IMR-90 (cell line): ENCODE data around the gene ABCC10. TPM values are rescaled to one million over a fixed set of nuclear protein-coding genes. Genes with fewer than 3 reads are reported as not detected.
"Not testable (repeated sequence)": the region's sequence is repeated elsewhere in the genome, so short reads cannot be mapped to it uniquely, and the experiment has no call there.

Source experiments
- ATAC-seq: fragments of 200-7000 bp; cut with Tn5 transposase; 2 replicates; pipeline ENCODE4 v1.9.1; 2020; ENCODE audit warnings: low read depth, mild to moderate bottlenecking, moderate library complexity
- BruUV-seq: library from RNA; stranded (reverse); fragments of 400-500 nt; replicated peaks from 2 replicates; lab custom pipeline; 2021; lab: Mats Ljungman, UMichigan
- CTCF ChIA-PET: fragments of 300-600 bp; formaldehyde crosslinking; extraction: SDS; loops from one replicate; lab custom pipeline; 2021; ENCODE audit warnings: antibody characterized with exemption; lab: Yijun Ruan, JAX
- POLR2A ChIA-PET: fragments of 300-600 bp; sonication (Branson Sonifier 250); formaldehyde crosslinking; loops from one replicate; lab custom pipeline; 2022; ENCODE audit warnings: antibody characterized with exemption; ENCODE audit not compliant: unreplicated experiment; lab: Charles Lee
- DNase-seq: peaks from one replicate; pipeline ENCODE4 v3.0.0; 2013
- H2AFZ ChIP-seq: replicated peaks from 2 replicates; pipeline ENCODE3; 2013; ENCODE audit warnings: low read length, mild to moderate bottlenecking; ENCODE audit not compliant: poor library complexity
- H2AK5ac ChIP-seq: 2 replicates; pipeline ENCODE4 v1.6.1; 2013; ENCODE audit warnings: low read depth, low read length, inconsistent platforms
- H2AK9ac ChIP-seq: replicated peaks from 2 replicates; pipeline ENCODE3; 2013; ENCODE audit warnings: mild to moderate bottlenecking, low read depth, low read length, moderate library complexity; ENCODE audit not compliant: poor library complexity
- H2BK120ac ChIP-seq: 2 replicates; pipeline ENCODE4 v1.6.1; 2013; ENCODE audit warnings: low read depth, low read length, inconsistent platforms
- H2BK15ac ChIP-seq: 3 replicates; pipeline ENCODE4 v1.6.1; 2013; ENCODE audit warnings: low read depth, low read length, inconsistent platforms
- H2BK20ac ChIP-seq: 2 replicates; pipeline ENCODE4 v1.6.1; 2013; ENCODE audit warnings: low read depth, mild to moderate bottlenecking, inconsistent platforms, low read length, moderate library complexity
- H2BK5ac ChIP-seq: 2 replicates; pipeline ENCODE4 v1.6.1; 2013; ENCODE audit warnings: mild to moderate bottlenecking, low read depth, low read length, inconsistent platforms; ENCODE audit not compliant: poor library complexity, severe bottlenecking
- H3K14ac ChIP-seq: replicated peaks from 2 replicates; pipeline ENCODE4 v1.6.1; 2013; ENCODE audit warnings: low read depth, low read length, inconsistent platforms
- H3K18ac ChIP-seq: 2 replicates; pipeline ENCODE4 v1.6.1; 2013; ENCODE audit warnings: low read depth, low read length, control low read depth
- H3K23ac ChIP-seq: 2 replicates; pipeline ENCODE4 v1.6.1; 2013; ENCODE audit warnings: low read depth, low read length, inconsistent platforms
- H3K27ac ChIP-seq: 2 replicates; pipeline ENCODE4 v1.5.1; 2013; ENCODE audit warnings: mild to moderate bottlenecking, control low read depth, low read length; ENCODE audit not compliant: insufficient read depth
- H3K27me3 ChIP-seq: 2 replicates; pipeline ENCODE4 v1.6.1; 2013; ENCODE audit warnings: low read length; ENCODE audit not compliant: control insufficient read depth, insufficient read depth
- H3K36me3 ChIP-seq: 2 replicates; pipeline ENCODE4 v1.6.1; 2013; ENCODE audit warnings: low read length, mixed read lengths; ENCODE audit not compliant: control insufficient read depth, insufficient read depth
- H3K4ac ChIP-seq: 2 replicates; pipeline ENCODE4 v1.6.1; 2013; ENCODE audit warnings: low read depth, low read length, inconsistent platforms
- H3K4me1 ChIP-seq: 2 replicates; pipeline ENCODE4 v1.6.1; 2013; ENCODE audit warnings: low read length, mixed read lengths; ENCODE audit not compliant: control insufficient read depth, insufficient read depth
- H3K4me2 ChIP-seq: 2 replicates; pipeline ENCODE4 v1.6.1; 2013; ENCODE audit warnings: low read depth, mild to moderate bottlenecking, control low read depth, low read length, moderate library complexity
- H3K4me3 ChIP-seq: 2 replicates; pipeline ENCODE4 v1.5.1; 2013; ENCODE audit warnings: low read depth, mild to moderate bottlenecking, control low read depth, low read length, moderate library complexity; ENCODE audit not compliant: insufficient read depth
- H3K56ac ChIP-seq: 2 replicates; pipeline ENCODE4 v1.6.1; 2013; ENCODE audit warnings: low read length, inconsistent platforms; ENCODE audit not compliant: insufficient read depth; ENCODE audit errors: extremely low read depth
- H3K79me1 ChIP-seq, 2 experiments: 2 replicates each; pipeline ENCODE4 v1.6.1; 2013; ENCODE audit warnings: low read length in 2 of 2, inconsistent platforms in 1 of 2, low read depth in 1 of 2
- H3K9ac ChIP-seq: 2 replicates; pipeline ENCODE4 v1.6.1; 2013; ENCODE audit warnings: low read depth, low read length, control low read depth
- H3K9me1 ChIP-seq: 2 replicates; pipeline ENCODE4 v1.6.1; 2013; ENCODE audit warnings: low read length, inconsistent platforms; ENCODE audit not compliant: insufficient read depth
- H3K9me3 ChIP-seq: 2 replicates; pipeline ENCODE4 v1.6.1; 2013; ENCODE audit warnings: low read length; ENCODE audit not compliant: control insufficient read depth, insufficient read depth
- H4K20me1 ChIP-seq: 2 replicates; pipeline ENCODE4 v1.6.1; 2013; ENCODE audit warnings: low read length, inconsistent platforms; ENCODE audit not compliant: insufficient read depth
- H4K5ac ChIP-seq: 2 replicates; pipeline ENCODE4 v1.6.1; 2013; ENCODE audit warnings: mild to moderate bottlenecking, low read depth, low read length, control low read depth
- H4K8ac ChIP-seq, 2 experiments: 2 replicates each; pipeline ENCODE4 v1.6.1; 2013; ENCODE audit warnings: low read depth in 2 of 2, low read length in 2 of 2, control low read depth in 1 of 2, inconsistent platforms in 1 of 2
- H4K91ac ChIP-seq: 2 replicates; pipeline ENCODE4 v1.6.1; 2013; ENCODE audit warnings: low read depth, low read length, inconsistent platforms; ENCODE audit not compliant: insufficient read depth
- WGBS, 2 experiments: methylation state at CpG; one replicate each; pipeline versions ENCODE4 v1.1.5 to v1.1.7; 2013; ENCODE audit warnings: missing lambda C conversion rate in 2 of 2; ENCODE audit not compliant: insufficient read length in 1 of 2; ENCODE audit errors: extremely low coverage in 2 of 2; 5-methylcytosine and 5-hydroxymethylcytosine counted together
- dilution Hi-C: fragments of 300-500 bp; cut with HindIII; formaldehyde crosslinking; loops from one replicate; pipeline ENCODE4 v1.14.3; 2018; ENCODE audit warnings: low sequenced_read_pairs; ENCODE audit not compliant: unreplicated experiment
- in situ Hi-C: fragments of 300-500 bp; cut with MboI; formaldehyde crosslinking; loops from 3 replicates; pipeline ENCODE4 v1.14.3; 2019; ENCODE audit warnings: low sequenced_read_pairs, inconsistent platforms, mixed read lengths
- intact Hi-C: fragments of 100-400 bp; cut with micrococcal nuclease; formaldehyde crosslinking; loops from 2 replicates; pipeline ENCODE4 v1.10.0; 2022
- polyA plus RNA-seq, 3 experiments: library from polyadenylated mRNA; depleted of rRNA; stranded (reverse); fragments of >200 nt; gene quantifications; 2 replicates each; pipeline ENCODE4 v1.2.3, GENCODE V29; 2012; ENCODE audit warnings: low replicate concordance in 1 of 3
- total RNA-seq: library from RNA; depleted of rRNA; stranded (reverse); fragments of >200 nt; gene quantifications from 2 replicates; pipeline ENCODE4 v1.2.3, GENCODE V29; 2012

ABCC10 gene
- total and polyA plus RNA-seq, 2 of the 4 experiments (the other 2 are of a cell fraction): 7.0 to 26.3 TPM

GRCh38 chr6:43415275-43415674 lies 12.1 kb upstream of the ABCC10 start:
- H2AFZ ChIP-seq, H3K14ac ChIP-seq, H2BK5ac ChIP-seq, H2BK120ac ChIP-seq, H4K20me1 ChIP-seq, H3K9me3 ChIP-seq, H2AK9ac ChIP-seq, H3K23ac ChIP-seq, H4K91ac ChIP-seq, ATAC-seq, H3K18ac ChIP-seq, H3K4me3 ChIP-seq, H3K27ac ChIP-seq, H4K8ac ChIP-seq, intact Hi-C loops, H3K56ac ChIP-seq, in situ Hi-C loops, H3K79me1 ChIP-seq, dilution Hi-C loops, H3K36me3 ChIP-seq, DNase-seq, H2BK15ac ChIP-seq, H2AK5ac ChIP-seq, CTCF ChIA-PET, H3K9me1 ChIP-seq, POLR2A ChIA-PET, BruUV-seq, H3K4ac ChIP-seq, H3K9ac ChIP-seq, H4K5ac ChIP-seq, H3K4me2 ChIP-seq, H3K4me1 ChIP-seq, H2BK20ac ChIP-seq: not testable (repeated sequence)
- peaks cover 30% of the 10 kb centered on the region for H3K27me3 ChIP-seq
- WGBS, 2 experiments: no CpG with 5 or more reads among the region's 8 CpGs
